ENCODE data around the gene SMARCA2.

- TF ChIP-seq CTCF (IDR thresholded peaks at IDR 0.05) (peak; percentile 87), EZH2 (IDR thresholded peaks at IDR 0.05; ENCODE audit: borderline replicate concordance, insufficient read depth, low read depth, low read length, poor library complexity, severe bottlenecking) (no peak)
Observed at GRCh38 chr9:2087500-2088313, 72.6 kb downstream of the SMARCA2 start.
